Measurements from ENCODE around the gene KLK8. TPM values are rescaled to one million over a fixed set of nuclear protein-coding genes. Genes with fewer than 3 reads are reported as not detected.

The KLK8 gene
- total RNA-seq, 4 donors from 2014 or later, result 19.7 to 126 (median 87.2) TPM

DNA sequence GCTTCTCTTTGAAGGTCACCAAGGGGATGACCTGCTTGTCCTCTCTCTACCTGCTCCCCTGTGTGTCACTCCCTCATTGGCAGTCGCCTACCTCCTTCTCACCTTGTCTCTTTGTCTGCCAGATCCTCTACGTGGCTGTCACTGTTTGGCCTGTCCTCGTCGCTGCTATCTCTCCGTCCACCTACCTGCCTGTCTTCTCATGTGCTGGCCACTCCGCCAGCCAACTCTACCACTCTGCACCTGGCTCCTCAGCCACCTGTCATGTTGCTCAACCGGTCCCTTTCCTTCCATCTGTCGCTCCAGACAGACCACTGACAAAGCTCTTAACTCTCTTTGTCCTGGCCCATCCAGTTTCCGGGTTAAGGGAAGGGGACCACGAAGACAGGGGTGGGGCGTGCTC is 33.3 kb upstream of the KLK8 start, which contains the start of gene KLK12:
TSS of gene KLK12 (minus strand) at position 299 of the 400 bp plus-strand sequence. CDS start 381 bp downstream, outside the sequence.
- Histone ChIP-seq H3K27me3 (peaks cover 8% of the 10 kb centered on the region), H3K4me1 (peaks cover 5% of the 10 kb centered on the region), H3K27ac (no peak within 1 kb of the TSS), H3K4me3 (no peak within 1 kb of the TSS), H3K9me3 (no peaks in the 10 kb centered on the region), H3K36me3 (no peaks in the 10 kb centered on the region)
- TF ChIP-seq, protein P1, sequence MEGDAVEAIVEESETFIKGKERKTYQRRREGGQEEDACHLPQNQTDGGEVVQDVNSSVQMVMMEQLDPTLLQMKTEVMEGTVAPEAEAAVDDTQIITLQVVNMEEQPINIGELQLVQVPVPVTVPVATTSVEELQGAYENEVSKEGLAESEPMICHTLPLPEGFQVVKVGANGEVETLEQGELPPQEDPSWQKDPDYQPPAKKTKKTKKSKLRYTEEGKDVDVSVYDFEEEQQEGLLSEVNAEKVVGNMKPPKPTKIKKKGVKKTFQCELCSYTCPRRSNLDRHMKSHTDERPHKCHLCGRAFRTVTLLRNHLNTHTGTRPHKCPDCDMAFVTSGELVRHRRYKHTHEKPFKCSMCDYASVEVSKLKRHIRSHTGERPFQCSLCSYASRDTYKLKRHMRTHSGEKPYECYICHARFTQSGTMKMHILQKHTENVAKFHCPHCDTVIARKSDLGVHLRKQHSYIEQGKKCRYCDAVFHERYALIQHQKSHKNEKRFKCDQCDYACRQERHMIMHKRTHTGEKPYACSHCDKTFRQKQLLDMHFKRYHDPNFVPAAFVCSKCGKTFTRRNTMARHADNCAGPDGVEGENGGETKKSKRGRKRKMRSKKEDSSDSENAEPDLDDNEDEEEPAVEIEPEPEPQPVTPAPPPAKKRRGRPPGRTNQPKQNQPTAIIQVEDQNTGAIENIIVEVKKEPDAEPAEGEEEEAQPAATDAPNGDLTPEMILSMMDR (IDR thresholded peaks at IDR 0.05), result no peak
- TF ChIP-seq EP300 (IDR thresholded peaks at IDR 0.05) (no peak), POLR2A (IDR thresholded peaks at IDR 0.05) (no peak), POLR2AphosphoS5 (IDR thresholded peaks at IDR 0.05) (no peak)
- DNase-seq (ENCODE audit: low spot score in 2 of 2), result no peak
- 56% methylated on average over 11 of the region's 11 CpGs for WGBS

DNA sequence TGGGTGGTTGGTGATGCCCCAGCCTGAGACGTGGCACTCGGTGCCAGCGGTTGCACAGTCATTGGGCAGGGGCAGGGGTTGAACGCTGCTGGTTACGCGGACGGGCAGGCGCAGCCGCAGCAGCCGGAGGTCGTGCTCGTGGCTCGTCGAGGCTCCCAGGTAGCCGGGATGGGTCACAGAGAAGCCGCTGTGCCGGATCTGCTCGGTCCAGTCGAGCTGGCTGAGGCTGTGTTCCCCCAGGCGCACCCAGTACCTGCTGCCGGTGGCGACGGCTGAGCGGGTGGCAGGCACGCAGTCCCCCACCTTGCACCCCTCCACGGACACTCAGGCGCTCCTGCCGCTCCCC is 30.4 kb upstream of the KLK8 start:
- WGBS, result 91% methylated on average over 12 of the region's 28 CpGs
- Histone ChIP-seq H3K36me3 (no peaks in the 10 kb centered on the region), H3K4me3 (no peak overlapping the region), H3K27ac (no peak overlapping the region), H3K4me1 (peaks cover 3% of the 10 kb centered on the region), H3K27me3 (peaks cover 16% of the 10 kb centered on the region), H3K9me3 (no peaks in the 10 kb centered on the region)
- TF ChIP-seq, protein P1 (IDR thresholded peaks at IDR 0.05), result no peak
- TF ChIP-seq POLR2AphosphoS5 (IDR thresholded peaks at IDR 0.05) (no peak), POLR2A (IDR thresholded peaks at IDR 0.05) (no peak), EP300 (IDR thresholded peaks at IDR 0.05) (no peak)
- DNase-seq (ENCODE audit: low spot score in 2 of 2), result peak in 1 of 2 donors; percentile 52

DNA sequence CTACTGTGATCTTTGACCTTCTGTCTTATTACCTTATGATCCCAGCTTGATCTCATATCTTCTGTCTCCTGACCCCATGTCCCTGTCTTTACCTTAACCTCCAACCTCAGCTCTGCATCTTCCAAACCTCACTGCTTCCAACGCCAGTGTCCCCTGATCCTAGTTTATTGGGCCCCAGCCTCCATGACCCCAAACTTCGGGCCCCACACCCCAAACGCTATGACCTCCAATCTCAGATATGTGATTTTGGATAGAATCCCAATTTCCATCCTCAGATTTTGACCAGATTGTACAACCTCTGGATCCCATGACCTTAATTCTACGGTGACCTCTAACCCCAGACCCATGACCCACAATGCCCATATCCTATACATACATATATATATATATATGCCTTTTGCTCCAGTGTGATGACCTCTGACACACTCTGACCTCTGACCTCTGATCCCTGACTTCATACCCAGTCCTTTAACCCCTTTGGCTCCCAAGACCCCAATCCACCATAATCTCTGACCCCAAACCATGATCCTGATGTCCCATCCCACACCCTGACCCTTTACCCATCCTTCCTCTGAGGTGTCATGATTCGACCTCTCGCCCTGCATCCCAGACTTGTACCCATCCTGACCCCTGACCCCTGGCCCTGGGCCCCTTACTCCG is 29.9 kb upstream of the KLK8 start:
- H3K4me1 ChIP-seq, result peaks cover 3% of the 10 kb centered on the region
- H3K27me3 ChIP-seq, result peaks cover 18% of the 10 kb centered on the region
- H3K27ac ChIP-seq, result no peak overlapping the region
- DNase-seq (ENCODE audit: low spot score in 2 of 2), result peak in 1 of 2 donors; percentile 18
- no peaks in the 10 kb centered on the region for H3K9me3 ChIP-seq
- TF ChIP-seq EP300 (IDR thresholded peaks at IDR 0.05) (no peak), POLR2AphosphoS5 (IDR thresholded peaks at IDR 0.05) (no peak), POLR2A (IDR thresholded peaks at IDR 0.05) (no peak)
- TF ChIP-seq, protein P1 (IDR thresholded peaks at IDR 0.05), result no peak
- no peak overlapping the region for H3K4me3 ChIP-seq
- H3K36me3 ChIP-seq, result no peaks in the 10 kb centered on the region
- 81% methylated on average over 7 of the region's 7 CpGs for WGBS

DNA sequence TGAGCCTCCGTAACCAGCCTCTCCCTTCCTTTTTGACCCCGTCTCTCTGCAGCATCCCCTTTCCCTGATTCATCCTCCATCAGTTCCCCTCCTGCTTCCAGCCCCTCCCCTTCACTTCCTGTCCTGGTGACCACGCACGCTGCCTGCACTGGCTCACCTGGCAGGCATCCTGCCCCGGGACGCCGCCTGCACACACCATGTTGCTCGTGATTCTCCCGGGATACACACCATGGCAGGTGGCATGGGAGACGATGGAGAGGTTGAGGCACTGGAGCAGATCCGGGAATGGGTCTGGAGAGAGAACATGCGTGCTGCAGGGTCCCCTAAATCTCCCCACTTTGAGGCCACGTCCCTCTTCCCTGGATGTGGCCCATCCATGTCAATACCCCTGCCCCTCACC is 29.2 kb upstream of the KLK8 start:
- Histone ChIP-seq H3K27ac (no peak overlapping the region), H3K9me3 (no peaks in the 10 kb centered on the region), H3K4me3 (no peak overlapping the region), H3K36me3 (no peaks in the 10 kb centered on the region), H3K27me3 (peaks cover 23% of the 10 kb centered on the region), H3K4me1 (peaks cover 3% of the 10 kb centered on the region)
- TF ChIP-seq POLR2AphosphoS5 (IDR thresholded peaks at IDR 0.05), result no peak
- no peak for TF ChIP-seq POLR2A (IDR thresholded peaks at IDR 0.05)
- no peak for TF ChIP-seq EP300 (IDR thresholded peaks at IDR 0.05)
- TF ChIP-seq, protein P1 (IDR thresholded peaks at IDR 0.05), result no peak
- peak in 1 of 2 donors; percentile 46 for DNase-seq (ENCODE audit: low spot score in 2 of 2)
- WGBS, result 82% methylated on average over 13 of the region's 13 CpGs

DNA sequence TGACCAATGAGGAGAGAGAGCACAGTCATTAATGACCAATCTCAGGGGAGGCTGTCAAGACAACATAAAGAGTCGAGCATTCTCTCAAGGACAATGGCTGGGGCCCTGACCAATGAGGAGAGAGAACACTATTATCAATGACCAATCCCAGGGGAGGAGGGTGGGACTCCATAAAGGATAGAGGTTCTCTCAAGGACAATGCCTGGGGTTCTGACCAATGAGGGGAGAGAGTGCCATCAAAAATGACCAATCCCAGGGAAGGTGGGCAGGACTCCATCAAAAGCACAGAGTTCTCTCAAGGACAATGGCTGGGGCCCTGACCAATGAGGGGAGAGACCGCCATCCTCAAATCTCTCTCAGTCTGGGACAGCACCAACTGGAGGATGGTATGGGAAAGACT is 28.3 kb upstream of the KLK8 start:
- Histone ChIP-seq H3K4me3 (no peak overlapping the region), H3K4me1 (peaks cover 3% of the 10 kb centered on the region), H3K36me3 (no peaks in the 10 kb centered on the region), H3K27ac (no peak overlapping the region), H3K9me3 (no peaks in the 10 kb centered on the region), H3K27me3 (peaks cover 26% of the 10 kb centered on the region)
- DNase-seq (ENCODE audit: low spot score in 2 of 2), result peak in 1 of 2 donors; percentile 10
- TF ChIP-seq, protein P1 (IDR thresholded peaks at IDR 0.05), result no peak
- TF ChIP-seq POLR2A (IDR thresholded peaks at IDR 0.05), result no peak
- no peak for TF ChIP-seq EP300 (IDR thresholded peaks at IDR 0.05)
- TF ChIP-seq POLR2AphosphoS5 (IDR thresholded peaks at IDR 0.05), result no peak
- WGBS, result 82% methylated on average over 2 of the region's 2 CpGs

Measured in suprapubic skin (tissue), 4 donors.